Neural progenitor cell (in vitro differentiated cells): ENCODE data around the gene ESRRG. TPM values are rescaled to one million over a fixed set of nuclear protein-coding genes. Genes with fewer than 3 reads are reported as not detected.

Experiments
- DNase-seq: peaks from one replicate; pipeline ENCODE4 v3.0.0-alpha.2; 2016; ENCODE audit warnings: low spot score
- H2AFZ ChIP-seq: fragments of 200-600 bp; sonication (generic); replicated peaks from 2 replicates; pipeline ENCODE4 v1.6.1; 2016; ENCODE audit warnings: antibody characterized with exemption
- H3F3A ChIP-seq: fragments of 200-600 bp; sonication (generic); 2 replicates; pipeline ENCODE4 v1.6.1; 2016; ENCODE audit warnings: antibody characterized with exemption, low read depth
- H3K27ac ChIP-seq: fragments of 200-600 bp; sonication (generic); 2 replicates; pipeline ENCODE4 v1.5.1; 2016; ENCODE audit warnings: mild to moderate bottlenecking
- H3K27me3 ChIP-seq: fragments of 200-600 bp; sonication (generic); 2 replicates; pipeline ENCODE4 v1.6.1; 2016; ENCODE audit warnings: mild to moderate bottlenecking, moderate library complexity
- H3K36me3 ChIP-seq: fragments of 200-600 bp; sonication (generic); 2 replicates; pipeline ENCODE4 v1.5.1; 2016
- H3K4me1 ChIP-seq: fragments of 200-600 bp; sonication (generic); 2 replicates; pipeline ENCODE4 v1.6.1; 2016; ENCODE audit warnings: mixed run types
- H3K4me2 ChIP-seq: fragments of 200-600 bp; sonication (generic); 2 replicates; pipeline ENCODE4 v1.6.1; 2016
- H3K4me3 ChIP-seq: fragments of 200-600 bp; sonication (generic); 2 replicates; pipeline ENCODE4 v1.5.1; 2016
- H3K79me2 ChIP-seq: fragments of 200-600 bp; sonication (generic); 2 replicates; pipeline ENCODE4 v1.6.1; 2016; ENCODE audit warnings: low read depth
- H3K9ac ChIP-seq: fragments of 200-600 bp; sonication (generic); 2 replicates; pipeline ENCODE4 v1.6.1; 2016
- H3K9me3 ChIP-seq: fragments of 200-600 bp; sonication (generic); 2 replicates; pipeline ENCODE4 v1.5.1; 2016; ENCODE audit warnings: low read depth
- H4K20me1 ChIP-seq: fragments of 200-600 bp; sonication (generic); 2 replicates; pipeline ENCODE4 v1.6.1; 2016; ENCODE audit warnings: low read depth
- H3K27ac Mint-ChIP-seq: 3 replicates; pipeline ENCODE4 v1.8.0; 2021; ENCODE audit warnings: mixed read lengths
- H3K27me3 Mint-ChIP-seq: 2 replicates; pipeline ENCODE4 v1.8.0; 2022; ENCODE audit warnings: low read depth, mild to moderate bottlenecking, inconsistent platforms, moderate library complexity, mixed read lengths; ENCODE audit not compliant: insufficient read depth
- H3K36me3 Mint-ChIP-seq: 3 replicates; pipeline ENCODE4 v1.8.0; 2021; ENCODE audit warnings: mixed read lengths
- H3K4me1 Mint-ChIP-seq: 3 replicates; pipeline ENCODE4 v1.8.0; 2021; ENCODE audit warnings: mixed read lengths
- H3K4me3 Mint-ChIP-seq: 3 replicates; pipeline ENCODE4 v1.8.0; 2021; ENCODE audit warnings: mild to moderate bottlenecking, moderate library complexity, mixed read lengths
- H3K9me3 Mint-ChIP-seq: 3 replicates; pipeline ENCODE4 v1.8.0; 2020; ENCODE audit warnings: mixed read lengths
- EZH2 ChIP-seq: fragments of 200-600 bp; sonication (generic); IDR thresholded peaks from 2 replicates; pipeline ENCODE4 v1.6.1; 2017; ENCODE audit warnings: antibody characterized with exemption, mild to moderate bottlenecking, moderate library complexity
- EZH2phosphoT487 ChIP-seq: fragments of 200-600 bp; sonication (generic); IDR thresholded peaks from 2 replicates; pipeline ENCODE4 v1.6.1; 2017; ENCODE audit warnings: antibody characterized with exemption
- total RNA-seq: library from RNA; depleted of rRNA; stranded (reverse); fragments of >200 nt; gene quantifications from 2 replicates; pipeline ENCODE4 v1.2.3, GENCODE V29; 2015; ENCODE audit warnings: low replicate concordance
- TF ChIP-seq, protein P1 (sequence below): fragments of 200-600 bp; sonication (generic); IDR thresholded peaks from 2 replicates; pipeline ENCODE4 v1.5.1; 2017; ENCODE audit warnings: antibody characterized with exemption, mild to moderate bottlenecking

ESRRG gene
- total RNA-seq, 1 donor from 2014 or later: 3.0 TPM

DNA sequence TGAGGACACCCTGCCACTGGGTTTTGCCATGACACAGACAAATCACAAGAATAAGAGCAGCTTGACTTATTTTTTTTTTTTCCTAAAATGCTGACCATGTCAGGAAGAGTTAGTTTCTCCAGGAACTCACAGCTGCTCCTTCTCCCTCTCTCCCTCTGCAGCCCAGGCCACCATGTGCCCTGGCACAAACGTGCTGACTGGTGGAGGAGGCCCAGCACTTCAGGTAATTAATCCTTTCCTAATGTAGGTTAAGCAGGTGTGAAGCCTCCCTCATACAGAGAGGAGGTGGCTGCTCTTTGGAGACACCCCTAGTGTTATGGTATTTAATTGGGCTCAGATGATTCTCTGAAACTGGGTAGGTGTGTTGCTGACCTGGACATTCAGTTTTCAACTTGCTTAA lies 170.2 kb downstream of the ESRRG start:
- no peak for TF ChIP-seq EZH2phosphoT487
- TF ChIP-seq, protein P1, sequence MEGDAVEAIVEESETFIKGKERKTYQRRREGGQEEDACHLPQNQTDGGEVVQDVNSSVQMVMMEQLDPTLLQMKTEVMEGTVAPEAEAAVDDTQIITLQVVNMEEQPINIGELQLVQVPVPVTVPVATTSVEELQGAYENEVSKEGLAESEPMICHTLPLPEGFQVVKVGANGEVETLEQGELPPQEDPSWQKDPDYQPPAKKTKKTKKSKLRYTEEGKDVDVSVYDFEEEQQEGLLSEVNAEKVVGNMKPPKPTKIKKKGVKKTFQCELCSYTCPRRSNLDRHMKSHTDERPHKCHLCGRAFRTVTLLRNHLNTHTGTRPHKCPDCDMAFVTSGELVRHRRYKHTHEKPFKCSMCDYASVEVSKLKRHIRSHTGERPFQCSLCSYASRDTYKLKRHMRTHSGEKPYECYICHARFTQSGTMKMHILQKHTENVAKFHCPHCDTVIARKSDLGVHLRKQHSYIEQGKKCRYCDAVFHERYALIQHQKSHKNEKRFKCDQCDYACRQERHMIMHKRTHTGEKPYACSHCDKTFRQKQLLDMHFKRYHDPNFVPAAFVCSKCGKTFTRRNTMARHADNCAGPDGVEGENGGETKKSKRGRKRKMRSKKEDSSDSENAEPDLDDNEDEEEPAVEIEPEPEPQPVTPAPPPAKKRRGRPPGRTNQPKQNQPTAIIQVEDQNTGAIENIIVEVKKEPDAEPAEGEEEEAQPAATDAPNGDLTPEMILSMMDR: no peak
- no peak for TF ChIP-seq EZH2
- Histone ChIP-seq H4K20me1 (no peaks in the 10 kb centered on the region), H3K9ac (no peak overlapping the region), H3K27me3 (no peaks in the 10 kb centered on the region), H3K4me3 (no peak overlapping the region), H2AFZ (no peak overlapping the region), H3K4me2 (no peak overlapping the region), H3K27ac (no peak overlapping the region), H3K79me2 (no peaks in the 10 kb centered on the region), H3K4me1 (no peaks in the 10 kb centered on the region), H3K36me3 (no peaks in the 10 kb centered on the region), H3K9me3 (no peaks in the 10 kb centered on the region), H3F3A (no peaks in the 10 kb centered on the region)
- no peak for DNase-seq
- H3K27me3 Mint-ChIP-seq: no peaks in the 10 kb centered on the region
- H3K4me1 Mint-ChIP-seq: peaks cover 11% of the 10 kb centered on the region
- H3K36me3 Mint-ChIP-seq: no peaks in the 10 kb centered on the region
- no peak overlapping the region for H3K4me3 Mint-ChIP-seq
- H3K9me3 Mint-ChIP-seq: no peaks in the 10 kb centered on the region
- H3K27ac Mint-ChIP-seq: no peak overlapping the region

DNA sequence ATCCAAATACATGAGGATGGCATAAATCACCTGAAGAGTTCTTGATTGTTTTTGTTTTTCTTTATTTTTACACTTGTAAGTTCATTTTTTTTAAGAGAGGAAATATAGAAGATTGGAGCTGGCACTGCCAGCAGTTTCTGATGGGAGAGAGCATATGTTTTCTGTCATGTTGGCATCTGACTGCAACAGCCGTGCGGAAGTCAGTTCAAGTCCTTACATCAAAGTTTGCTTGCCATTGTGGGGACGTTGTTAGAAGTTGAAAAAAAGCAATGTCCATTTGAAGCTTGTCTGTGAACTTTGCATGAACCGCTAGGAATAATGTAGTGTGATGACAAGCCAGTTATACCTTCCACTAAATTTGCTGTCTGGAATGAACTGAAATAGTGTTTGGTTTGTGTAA lies 173.4 kb downstream of the ESRRG start:
- H3K27me3 ChIP-seq: no peaks in the 10 kb centered on the region
- peaks cover 2% of the 10 kb centered on the region for H3K4me1 Mint-ChIP-seq
- no peaks in the 10 kb centered on the region for H3K9me3 Mint-ChIP-seq
- no peaks in the 10 kb centered on the region for H3K36me3 Mint-ChIP-seq
- no peak overlapping the region for H3K27ac Mint-ChIP-seq
- H3K79me2 ChIP-seq: no peaks in the 10 kb centered on the region
- no peak overlapping the region for H3K9ac ChIP-seq
- no peak overlapping the region for H3K4me3 Mint-ChIP-seq
- H3F3A ChIP-seq: no peaks in the 10 kb centered on the region
- no peaks in the 10 kb centered on the region for H4K20me1 ChIP-seq
- no peak for DNase-seq
- no peaks in the 10 kb centered on the region for H3K27me3 Mint-ChIP-seq
- H3K4me2 ChIP-seq: no peak overlapping the region
- H3K9me3 ChIP-seq: no peaks in the 10 kb centered on the region
- TF ChIP-seq EZH2: no peak
- TF ChIP-seq EZH2phosphoT487: no peak
- TF ChIP-seq, protein P1: no peak
- H3K4me3 ChIP-seq: no peak overlapping the region
- no peaks in the 10 kb centered on the region for H3K36me3 ChIP-seq
- H2AFZ ChIP-seq: no peak overlapping the region
- no peaks in the 10 kb centered on the region for H3K4me1 ChIP-seq
- no peak overlapping the region for H3K27ac ChIP-seq

GRCh38 chr1:216542741-216543140 lies 180.5 kb downstream of the ESRRG start:
- Histone ChIP-seq H3K9ac (no peak overlapping the region), H3K27me3 (no peaks in the 10 kb centered on the region), H3K9me3 (no peaks in the 10 kb centered on the region), H3K4me2 (no peak overlapping the region), H3F3A (no peaks in the 10 kb centered on the region), H3K79me2 (no peaks in the 10 kb centered on the region), H3K4me3 (no peak overlapping the region), H3K27ac (no peak overlapping the region), H4K20me1 (no peaks in the 10 kb centered on the region), H2AFZ (no peak overlapping the region), H3K4me1 (no peaks in the 10 kb centered on the region), H3K36me3 (no peaks in the 10 kb centered on the region)
- DNase-seq: no peak
- H3K4me3 Mint-ChIP-seq: no peak overlapping the region
- no peaks in the 10 kb centered on the region for H3K9me3 Mint-ChIP-seq
- H3K27ac Mint-ChIP-seq: no peak overlapping the region
- H3K27me3 Mint-ChIP-seq: peaks cover 2% of the 10 kb centered on the region
- peaks cover 8% of the 10 kb centered on the region for H3K4me1 Mint-ChIP-seq
- no peak for TF ChIP-seq EZH2
- no peaks in the 10 kb centered on the region for H3K36me3 Mint-ChIP-seq

GRCh38 chr1:216542263-216542662 lies 181.0 kb downstream of the ESRRG start:
- DNase-seq: no peak
- no peaks in the 10 kb centered on the region for H3K4me1 ChIP-seq
- H3K27ac ChIP-seq: no peak overlapping the region
- no peak for TF ChIP-seq EZH2
- TF ChIP-seq EZH2phosphoT487: no peak
- TF ChIP-seq, protein P1: no peak
- H3K27me3 ChIP-seq: no peaks in the 10 kb centered on the region
- H3K36me3 Mint-ChIP-seq: no peaks in the 10 kb centered on the region
- peaks cover 8% of the 10 kb centered on the region for H3K4me1 Mint-ChIP-seq
- H3K4me3 Mint-ChIP-seq: no peak overlapping the region
- H3K4me2 ChIP-seq: no peak overlapping the region
- H4K20me1 ChIP-seq: no peaks in the 10 kb centered on the region
- H3K27me3 Mint-ChIP-seq: peaks cover 2% of the 10 kb centered on the region
- no peak overlapping the region for H3K4me3 ChIP-seq
- no peak overlapping the region for H3K27ac Mint-ChIP-seq
- H3K79me2 ChIP-seq: no peaks in the 10 kb centered on the region
- no peak overlapping the region for H2AFZ ChIP-seq
- H3K36me3 ChIP-seq: no peaks in the 10 kb centered on the region
- H3K9ac ChIP-seq: no peak overlapping the region
- no peaks in the 10 kb centered on the region for H3K9me3 Mint-ChIP-seq
- no peaks in the 10 kb centered on the region for H3K9me3 ChIP-seq
- H3F3A ChIP-seq: no peaks in the 10 kb centered on the region
